ENCODE measurements around the gene TEAD4. TPM values are rescaled to one million over a fixed set of nuclear protein-coding genes. Genes with fewer than 3 reads are reported as not detected.
A peak's percentile ranks its signal among the peaks of the same experiment; 100 is the strongest.

TEAD4 gene
- total and polyA plus RNA-seq, 8 donors: 17.4 to 43.8 (median 29.5) TPM

- peaks cover 25 to 53% (median 37%) of the 10 kb centered on the region in 3 donors for H3K4me1 ChIP-seq
- peak overlapping the region; percentile 31 to 80 (median 62) for H3K27ac ChIP-seq
Observed at GRCh38 chr12:3003357-3003992, 44.3 kb downstream of the TEAD4 start.

GRCh38 chr12:3004655-3005565 is 45.7 kb downstream of the TEAD4 start:
- Histone ChIP-seq H3K27me3 (no peaks in the 10 kb centered on the region), H3K9me3 (no peaks in the 10 kb centered on the region), H3K4me1 (peaks cover 18 to 42% (median 26%) of the 10 kb centered on the region in 3 donors), H3K27ac (peak overlapping the region in 1 of 4 donors; percentile 36), H3K36me3 (no peaks in the 10 kb centered on the region), H3K4me3 (no peak overlapping the region)
- 58 to 59% methylated on average over 15 of the region's 15 CpGs for WGBS, 2 donors
- TF ChIP-seq CTCF (IDR thresholded peaks at IDR 0.05): peak in 1 of 4 donors; percentile 9
- intact Hi-C loops (cut with DNase I): no loop called here
- ATAC-seq: peak; percentile 14 to 43 (median 30)
- no peak for FAIRE-seq
- DNase-seq: peak in 4 of 6 donors; percentile 30 to 56 (median 36)

More at GRCh38 chr12:3003357-3003992, 44.3 kb downstream of the TEAD4 start:
- Histone ChIP-seq H3K36me3 (no peaks in the 10 kb centered on the region), H3K27me3 (no peaks in the 10 kb centered on the region), H3K9me3 (no peaks in the 10 kb centered on the region), H3K4me3 (no peak overlapping the region)
- FAIRE-seq (no peak), DNase-seq (peak; percentile 75 to 92 (median 86)), ATAC-seq (peak; percentile 65 to 79 (median 76))
- TF ChIP-seq CTCF (IDR thresholded peaks at IDR 0.05): peak; percentile 8 to 33 (median 21)
- intact Hi-C loops (cut with DNase I): no loop called here
- 49 to 53% methylated on average over 15 of the region's 15 CpGs for WGBS, 2 donors

- no peaks in the 10 kb centered on the region for H3K27me3 ChIP-seq
- peaks cover 14 to 34% (median 22%) of the 10 kb centered on the region in 3 donors for H3K4me1 ChIP-seq
- FAIRE-seq (no peak), ATAC-seq (no peak), DNase-seq (no peak)
- H3K27ac ChIP-seq: no peak overlapping the region
- intact Hi-C loops (cut with DNase I): no loop called here
- no peak for TF ChIP-seq CTCF (IDR thresholded peaks at IDR 0.05)
- WGBS, 2 donors: 95 to 96% methylated on average over 8 of the region's 8 CpGs
- H3K4me3 ChIP-seq: no peak overlapping the region
- H3K36me3 ChIP-seq: no peaks in the 10 kb centered on the region
- H3K9me3 ChIP-seq: no peaks in the 10 kb centered on the region
Observed at GRCh38 chr12:3005736-3006135, 46.5 kb downstream of the TEAD4 start.

- no peaks in the 10 kb centered on the region for H3K36me3 ChIP-seq
- H3K9me3 ChIP-seq: no peaks in the 10 kb centered on the region
- no peaks in the 10 kb centered on the region for H3K27me3 ChIP-seq
- no peak overlapping the region for H3K27ac ChIP-seq
- intact Hi-C loops (cut with DNase I): no loop called here
- no peaks in the 10 kb centered on the region for H3K4me1 ChIP-seq
- no peak for FAIRE-seq
- no peak for ATAC-seq
- no peak for TF ChIP-seq CTCF (IDR thresholded peaks at IDR 0.05)
- WGBS, 2 donors: 82 to 84% methylated on average over 14 of the region's 14 CpGs
- peak in 1 of 6 donors; percentile 57 for DNase-seq
- H3K4me3 ChIP-seq: no peak overlapping the region
Observed at GRCh38 chr12:3009780-3010179, 50.6 kb downstream of the TEAD4 start.
